ENCODE measurements around the gene BRINP1.

The BRINP1 gene

DNA sequence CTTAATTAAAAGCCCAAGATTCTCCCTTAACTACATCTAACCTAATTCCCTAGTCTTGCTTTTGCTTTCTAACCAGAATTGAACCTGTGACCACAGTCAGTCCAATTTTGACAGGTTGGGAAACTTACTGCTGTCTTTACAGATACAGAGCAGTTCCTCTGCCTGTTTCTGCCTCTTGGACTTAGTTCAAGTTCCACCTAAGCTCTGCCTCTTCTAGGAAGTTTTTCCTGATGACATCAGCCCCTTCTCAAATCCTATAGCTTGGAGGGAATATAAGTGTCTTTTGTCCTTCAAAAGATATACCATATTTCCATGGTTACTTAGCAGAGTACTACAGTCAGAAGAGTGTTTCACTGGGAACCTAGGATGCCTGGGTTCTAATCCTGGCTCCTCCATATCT lies 31.7 kb downstream of the BRINP1 start:
- Histone ChIP-seq H3K27me3 (ENCODE audit: insufficient read depth, low read length, poor library complexity, severe bottlenecking) (no peaks in the 10 kb centered on the region), H3K79me2 (ENCODE audit: insufficient read depth, low read length) (no peaks in the 10 kb centered on the region), H2AFZ (ENCODE audit: low read length) (no peak overlapping the region), H3K9ac (ENCODE audit: low read depth, low read length, poor library complexity, severe bottlenecking) (no peak overlapping the region), H3K4me2 (ENCODE audit: low read depth, low read length, poor library complexity, severe bottlenecking) (no peak overlapping the region), H3K4me3 (ENCODE audit: low read length, poor library complexity, severe bottlenecking) (no peak overlapping the region), H3K9me3 (ENCODE audit: insufficient read depth, low read depth, low read length) (no peaks in the 10 kb centered on the region), H3F3A (ENCODE audit: low read depth) (no peaks in the 10 kb centered on the region), H3K4me1 (ENCODE audit: insufficient read depth, low read length, poor library complexity, severe bottlenecking) (no peaks in the 10 kb centered on the region), H3K36me3 (ENCODE audit: insufficient read depth, low read length) (no peaks in the 10 kb centered on the region), H3K9me2 (replicated peaks; ENCODE audit: low read depth, low read length) (no peaks in the 10 kb centered on the region), H4K20me1 (ENCODE audit: insufficient read depth, low read length, poor library complexity, severe bottlenecking) (no peaks in the 10 kb centered on the region)
- TF ChIP-seq, protein P1, sequence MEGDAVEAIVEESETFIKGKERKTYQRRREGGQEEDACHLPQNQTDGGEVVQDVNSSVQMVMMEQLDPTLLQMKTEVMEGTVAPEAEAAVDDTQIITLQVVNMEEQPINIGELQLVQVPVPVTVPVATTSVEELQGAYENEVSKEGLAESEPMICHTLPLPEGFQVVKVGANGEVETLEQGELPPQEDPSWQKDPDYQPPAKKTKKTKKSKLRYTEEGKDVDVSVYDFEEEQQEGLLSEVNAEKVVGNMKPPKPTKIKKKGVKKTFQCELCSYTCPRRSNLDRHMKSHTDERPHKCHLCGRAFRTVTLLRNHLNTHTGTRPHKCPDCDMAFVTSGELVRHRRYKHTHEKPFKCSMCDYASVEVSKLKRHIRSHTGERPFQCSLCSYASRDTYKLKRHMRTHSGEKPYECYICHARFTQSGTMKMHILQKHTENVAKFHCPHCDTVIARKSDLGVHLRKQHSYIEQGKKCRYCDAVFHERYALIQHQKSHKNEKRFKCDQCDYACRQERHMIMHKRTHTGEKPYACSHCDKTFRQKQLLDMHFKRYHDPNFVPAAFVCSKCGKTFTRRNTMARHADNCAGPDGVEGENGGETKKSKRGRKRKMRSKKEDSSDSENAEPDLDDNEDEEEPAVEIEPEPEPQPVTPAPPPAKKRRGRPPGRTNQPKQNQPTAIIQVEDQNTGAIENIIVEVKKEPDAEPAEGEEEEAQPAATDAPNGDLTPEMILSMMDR (conservative IDR thresholded peaks at IDR 0.05; ENCODE audit: low read length), result no peak
- TF ChIP-seq EZH2phosphoT487 (IDR thresholded peaks at IDR 0.05; ENCODE audit: borderline replicate concordance), result no peak

DNA sequence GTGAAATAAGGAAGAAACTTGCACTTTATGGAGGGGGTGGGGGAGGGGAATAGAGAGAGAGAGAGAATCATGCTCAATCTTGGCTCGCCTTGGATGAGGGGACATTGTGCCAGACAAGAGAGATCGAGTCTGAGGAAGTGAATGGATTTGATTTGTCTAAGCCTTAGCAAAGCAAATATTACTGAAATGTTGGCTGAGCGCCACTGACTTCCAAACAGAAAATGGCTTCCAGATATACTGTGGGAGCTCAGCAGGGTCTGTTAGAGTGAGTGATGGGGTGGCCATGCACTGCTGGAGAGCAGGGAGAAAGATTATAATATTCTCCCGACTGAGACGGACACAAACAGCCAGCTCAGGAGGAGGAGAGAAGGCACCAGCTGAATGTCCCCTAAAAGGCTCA lies 34.5 kb downstream of the BRINP1 start:
- no peak overlapping the region for H3K4me2 ChIP-seq (ENCODE audit: low read depth, low read length, poor library complexity, severe bottlenecking)
- TF ChIP-seq EZH2phosphoT487 (IDR thresholded peaks at IDR 0.05; ENCODE audit: borderline replicate concordance), result no peak
- TF ChIP-seq, protein P1 (conservative IDR thresholded peaks at IDR 0.05; ENCODE audit: low read length), result no peak

DNA sequence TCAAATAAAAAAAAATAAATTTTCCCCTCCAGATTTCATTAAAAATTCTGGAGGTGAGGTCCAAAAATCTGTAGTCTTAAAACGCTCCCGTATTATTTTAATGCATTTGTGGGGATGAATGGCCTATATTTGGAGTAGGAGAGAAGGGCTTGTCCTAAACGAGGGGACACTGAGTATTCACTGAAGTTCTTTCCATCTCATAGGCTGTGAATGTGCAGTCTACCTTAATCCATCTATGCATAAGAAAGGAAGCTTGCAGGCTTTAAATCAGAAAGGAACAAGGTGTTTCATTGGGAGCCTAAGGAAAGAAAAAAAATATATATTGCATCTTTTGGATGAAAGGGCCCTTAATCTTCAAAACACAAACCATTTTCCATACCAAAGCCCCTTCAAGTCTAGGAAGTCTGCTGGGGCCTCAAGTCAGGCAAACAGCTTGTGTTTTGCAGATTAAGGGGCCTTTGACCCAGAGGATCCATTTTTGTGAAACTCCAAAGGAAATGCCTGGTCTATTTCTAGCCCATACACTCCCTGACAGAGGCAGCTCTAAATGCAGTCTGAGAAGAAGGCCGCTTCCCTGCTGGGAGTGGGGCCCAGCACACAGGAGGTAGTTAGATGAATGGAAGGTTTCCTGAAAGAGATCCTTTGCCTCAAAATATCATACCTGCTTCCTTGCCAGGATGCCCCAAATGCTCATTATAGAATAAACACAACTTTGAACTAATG lies 35.6 kb downstream of the BRINP1 start:
- H3F3A ChIP-seq (ENCODE audit: low read depth), result no peaks in the 10 kb centered on the region
- H3K27me3 ChIP-seq (ENCODE audit: insufficient read depth, low read length, poor library complexity, severe bottlenecking), result no peaks in the 10 kb centered on the region
- H3K9me2 ChIP-seq (replicated peaks; ENCODE audit: low read depth, low read length), result no peaks in the 10 kb centered on the region
- H3K4me2 ChIP-seq (ENCODE audit: low read depth, low read length, poor library complexity, severe bottlenecking), result no peak overlapping the region
- no peaks in the 10 kb centered on the region for H3K9me3 ChIP-seq (ENCODE audit: insufficient read depth, low read depth, low read length)
- H3K9ac ChIP-seq (ENCODE audit: low read depth, low read length, poor library complexity, severe bottlenecking), result no peak overlapping the region
- H3K79me2 ChIP-seq (ENCODE audit: insufficient read depth, low read length), result no peaks in the 10 kb centered on the region
- no peaks in the 10 kb centered on the region for H4K20me1 ChIP-seq (ENCODE audit: insufficient read depth, low read length, poor library complexity, severe bottlenecking)
- H2AFZ ChIP-seq (ENCODE audit: low read length), result no peak overlapping the region
- no peak overlapping the region for H3K4me3 ChIP-seq (ENCODE audit: low read length, poor library complexity, severe bottlenecking)
- no peaks in the 10 kb centered on the region for H3K4me1 ChIP-seq (ENCODE audit: insufficient read depth, low read length, poor library complexity, severe bottlenecking)
- no peak for TF ChIP-seq EZH2phosphoT487 (IDR thresholded peaks at IDR 0.05; ENCODE audit: borderline replicate concordance)
- TF ChIP-seq, protein P1 (conservative IDR thresholded peaks at IDR 0.05; ENCODE audit: low read length), result no peak
- H3K36me3 ChIP-seq (ENCODE audit: insufficient read depth, low read length), result no peaks in the 10 kb centered on the region

More for the DNA sequence above, 34.5 kb downstream of the BRINP1 start:
- Histone ChIP-seq H3K9me2 (replicated peaks; ENCODE audit: low read depth, low read length) (no peaks in the 10 kb centered on the region), H3K9me3 (ENCODE audit: insufficient read depth, low read depth, low read length) (no peaks in the 10 kb centered on the region), H3K79me2 (ENCODE audit: insufficient read depth, low read length) (no peaks in the 10 kb centered on the region), H4K20me1 (ENCODE audit: insufficient read depth, low read length, poor library complexity, severe bottlenecking) (no peaks in the 10 kb centered on the region), H3K9ac (ENCODE audit: low read depth, low read length, poor library complexity, severe bottlenecking) (no peak overlapping the region), H3K4me1 (ENCODE audit: insufficient read depth, low read length, poor library complexity, severe bottlenecking) (no peaks in the 10 kb centered on the region), H3F3A (ENCODE audit: low read depth) (no peaks in the 10 kb centered on the region), H2AFZ (ENCODE audit: low read length) (no peak overlapping the region), H3K27me3 (ENCODE audit: insufficient read depth, low read length, poor library complexity, severe bottlenecking) (no peaks in the 10 kb centered on the region), H3K36me3 (ENCODE audit: insufficient read depth, low read length) (no peaks in the 10 kb centered on the region), H3K4me3 (ENCODE audit: low read length, poor library complexity, severe bottlenecking) (no peak overlapping the region)
